ENCODE measurements around the gene DNAAF2. TPM values are rescaled to one million over a fixed set of nuclear protein-coding genes. Genes with fewer than 3 reads are reported as not detected.

DNAAF2 gene
- total RNA-seq, 2 donors from 2014 or later = 8.6 to 9.1 TPM

GRCh38 chr14:49582113-49582977, 52.7 kb downstream of the DNAAF2 start:
- Histone ChIP-seq H3K9me3 (no peaks in the 10 kb centered on the region), H3K4me1 (ENCODE audit: control insufficient read depth in 1 of 2, low read depth in 2 of 2) (peaks cover 21 to 27% of the 10 kb centered on the region in 2 donors), H3K4me3 (no peak overlapping the region), H3K27me3 (replicated peaks; ENCODE audit: insufficient read depth) (no peaks in the 10 kb centered on the region), H3K36me3 (peaks cover 7% of the 10 kb centered on the region), H3K27ac (no peak overlapping the region)
- ATAC-seq (ENCODE audit: insufficient number of reproducible peaks, low FRiP score, low read depth) (no peak), DNase-seq (ENCODE audit: low spot score) (no peak)
- TF ChIP-seq CTCF (IDR thresholded peaks at IDR 0.05) = no peak

GRCh38 chr14:49581209-49582112, 53.6 kb downstream of the DNAAF2 start:
- no peak overlapping the region for H3K4me3 ChIP-seq
- DNase-seq (ENCODE audit: low spot score) = no peak
- peaks cover 12% of the 10 kb centered on the region for H3K36me3 ChIP-seq
- no peak for TF ChIP-seq CTCF (IDR thresholded peaks at IDR 0.05)
- no peaks in the 10 kb centered on the region for H3K9me3 ChIP-seq
- ATAC-seq (ENCODE audit: insufficient number of reproducible peaks, low FRiP score, low read depth) = no peak
- no peak overlapping the region for H3K27ac ChIP-seq
- H3K4me1 ChIP-seq (ENCODE audit: control insufficient read depth in 1 of 2, low read depth in 2 of 2) = peaks cover 21 to 27% of the 10 kb centered on the region in 2 donors
- H3K27me3 ChIP-seq (replicated peaks; ENCODE audit: insufficient read depth) = no peaks in the 10 kb centered on the region

GRCh38 chr14:49579841-49580240, 55.2 kb downstream of the DNAAF2 start:
- Histone ChIP-seq H3K4me1 (ENCODE audit: control insufficient read depth in 1 of 2, low read depth in 2 of 2) (peaks cover 16 to 21% of the 10 kb centered on the region in 2 donors), H3K36me3 (peaks cover 18% of the 10 kb centered on the region), H3K9me3 (no peaks in the 10 kb centered on the region), H3K27ac (no peak overlapping the region), H3K27me3 (replicated peaks; ENCODE audit: insufficient read depth) (no peaks in the 10 kb centered on the region), H3K4me3 (no peak overlapping the region)
- TF ChIP-seq CTCF (IDR thresholded peaks at IDR 0.05) = no peak
- no peak for DNase-seq (ENCODE audit: low spot score)
- ATAC-seq (ENCODE audit: insufficient number of reproducible peaks, low FRiP score, low read depth) = no peak

GRCh38 chr14:49578141-49578540, 56.9 kb downstream of the DNAAF2 start:
- DNase-seq (ENCODE audit: low spot score) = no peak
- no peak for TF ChIP-seq CTCF (IDR thresholded peaks at IDR 0.05)
- Histone ChIP-seq H3K4me1 (ENCODE audit: control insufficient read depth in 1 of 2, low read depth in 2 of 2) (peaks cover 4 to 6% of the 10 kb centered on the region in 2 donors), H3K4me3 (no peak overlapping the region), H3K27ac (no peak overlapping the region), H3K27me3 (replicated peaks; ENCODE audit: insufficient read depth) (no peaks in the 10 kb centered on the region), H3K36me3 (peaks cover 16% of the 10 kb centered on the region), H3K9me3 (no peaks in the 10 kb centered on the region)
- ATAC-seq (ENCODE audit: insufficient number of reproducible peaks, low FRiP score, low read depth) = no peak

Other genes starting within 250 kb of the DNAAF2 start
- 1,000 to 10,000 TPM; 2,433 to 4,116 TPM for gene RPS29, start 48.9 kb downstream of the DNAAF2 start, total RNA-seq
- gene LRR1, start 36.3 kb downstream of the DNAAF2 start, total RNA-seq = 10 to 100 TPM in 1 of 2 donors, 1 to 10 TPM in 1; 4.1 to 21.9 TPM
- gene RPL36AL, start 14.6 kb downstream of the DNAAF2 start, total RNA-seq = 100 to 1,000 TPM; 120 to 180 TPM
- 10 to 100 TPM; 24.0 to 45.9 TPM for gene MGAT2, start 14.4 kb downstream of the DNAAF2 start, total RNA-seq
- 1 to 10 TPM in 1 of 2 donors, under 1 TPM in 1; 0.27 to 9.1 TPM for gene POLE2, start 53.0 kb upstream of the DNAAF2 start, total RNA-seq
- gene KLHDC1, start 57.9 kb upstream of the DNAAF2 start, total RNA-seq = 10 to 100 TPM; 10.8 to 11.4 TPM
- 10 to 100 TPM; 48.4 to 53.9 TPM for gene KLHDC2, start 132.9 kb upstream of the DNAAF2 start, total RNA-seq
- gene NEMF, start 217.5 kb upstream of the DNAAF2 start, total RNA-seq = 100 to 1,000 TPM in 1 of 2 donors, 10 to 100 TPM in 1; 49.5 to 126 TPM